ENCODE measurements around the gene DRD4.

Gene DRD4

GRCh38 chr11:623349-623869 is 13.7 kb upstream of the DRD4 start:
- no peak for DNase-seq

GRCh38 chr11:623999-624704 is 12.9 kb upstream of the DRD4 start:
- no peak for DNase-seq

GRCh38 chr11:624705-625635 is 12.1 kb upstream of the DRD4 start, which contains the start of gene CDHR5:
Gene CDHR5, minus strand, starts transcription at chr11:624955. Its CDS starts 53 bp downstream, at chr11:624902.
- DNase-seq: no peak

GRCh38 chr11:625636-626268 is 11.3 kb upstream of the DRD4 start:
- no peak for DNase-seq

GRCh38 chr11:626475-627307 is 10.4 kb upstream of the DRD4 start, which contains the start of gene SCT:
Gene SCT, minus strand, starts transcription at chr11:627181. Its CDS starts 38 bp downstream, at chr11:627143.
- no peak for DNase-seq

- DNase-seq: no peak
Measured at GRCh38 chr11:627308-627576, 9.8 kb upstream of the DRD4 start.

GRCh38 chr11:628056-628455 is 9.0 kb upstream of the DRD4 start:
- DNase-seq: no peak

- DNase-seq: no peak
Measured at GRCh38 chr11:629237-629583, 7.9 kb upstream of the DRD4 start.

- no peak for DNase-seq
Measured at GRCh38 chr11:630871-631270, 6.2 kb upstream of the DRD4 start.

GRCh38 chr11:635945-636510 is 1.0 kb upstream of the DRD4 start:
- DNase-seq: no peak

GRCh38 chr11:637333-637592 is 194 bp downstream of the DRD4 start:
- no peak for DNase-seq

- no peak for DNase-seq
Measured at GRCh38 chr11:637593-638521, 788 bp downstream of the DRD4 start.

GRCh38 chr11:638631-639331 is 1.7 kb downstream of the DRD4 start:
- DNase-seq: no peak

- DNase-seq: no peak
Measured at GRCh38 chr11:639332-639955, 2.4 kb downstream of the DRD4 start.

GRCh38 chr11:640021-640706 is 3.1 kb downstream of the DRD4 start:
- DNase-seq: no peak

GRCh38 chr11:641806-642370 is 4.8 kb downstream of the DRD4 start:
- no peak for DNase-seq

- no peak for DNase-seq
Measured at GRCh38 chr11:643366-643765, 6.3 kb downstream of the DRD4 start.

- DNase-seq: no peak
Measured at GRCh38 chr11:643849-644738, 7.0 kb downstream of the DRD4 start.

Data from DMS153 (cell line).